Ovary (tissue), 9 donors: ENCODE results near the gene ZNF26. TPM values are rescaled to one million over a fixed set of nuclear protein-coding genes. Genes with fewer than 3 reads are reported as not detected.

Source experiments
- DNase-seq, 5 donors: peaks; one replicate each; pipeline ENCODE4 v3.0.0-alpha.2; 2019 to 2020
- H3K27ac ChIP-seq, 2 donors: fragments of 200-600 bp; one replicate each; pipeline versions ENCODE4 v1.5.1 to v1.8.0; 2019 to 2022
- H3K27me3 ChIP-seq: fragments of 200-600 bp; one replicate; pipeline ENCODE4 v1.8.0; 2022
- H3K36me3 ChIP-seq: fragments of 200-600 bp; sonication (generic); one replicate; pipeline ENCODE4 v1.5.1; 2019
- H3K4me1 ChIP-seq: one replicate; pipeline ENCODE4 v1.8.1; 2013; ENCODE audit warnings: mild to moderate bottlenecking, moderate library complexity; ENCODE audit not compliant: insufficient read depth
- H3K4me3 ChIP-seq: fragments of 200-600 bp; sonication (generic); one replicate; pipeline ENCODE4 v1.5.1; 2017
- H3K9me3 ChIP-seq, 2 donors: fragments of 200-600 bp in 1 of 2; sonication (generic) in 1 of 2; one replicate each; pipeline versions ENCODE4 v1.5.1 to v1.8.1; 2013 to 2019; ENCODE audit warnings: mild to moderate bottlenecking in 1 of 2, moderate library complexity in 1 of 2
- CTCF ChIP-seq, 3 donors: fragments of 450-650 bp in 2 of 3; fragments of 200-600 bp in 1 of 3; IDR thresholded peaks; one replicate each; pipeline versions ENCODE4 v1.5.1 to v1.8.0; 2016 to 2022; ENCODE audit warnings: antibody characterized with exemption in 3 of 3, mild to moderate bottlenecking in 1 of 3
- EP300 ChIP-seq: sonication (generic); formaldehyde crosslinking; IDR thresholded peaks from one replicate; pipeline ENCODE4 v1.6.1; 2017; ENCODE audit warnings: antibody characterized with exemption
- POLR2A ChIP-seq: fragments of 450-650 bp; IDR thresholded peaks from one replicate; pipeline ENCODE4 v1.6.1; 2017; ENCODE audit warnings: antibody characterized with exemption, mild to moderate bottlenecking, moderate library complexity
- WGBS, 3 donors: extraction: QIAGEN DNeasy Blood & Tissue Kit in 1 of 3; methylation state at CpG; one replicate each; pipeline versions ENCODE4 v1.1.5 to v1.1.7; 2013 to 2017; 5-methylcytosine and 5-hydroxymethylcytosine counted together
- intact Hi-C, 4 donors: fragments of 100-400 bp; cut with DNase I; formaldehyde crosslinking; loops; one replicate each; pipeline versions ENCODE4 v1.11.0 to v1.15.1; 2022 to 2023
- polyA plus RNA-seq, 2 donors: library from polyadenylated mRNA; stranded (reverse); fragments of 200-250 nt in 1 of 2; fragments of 350-450 nt in 1 of 2; fragmentation: Illumina TruSeq in 1 of 2; extraction: RNeasy Lipid Tissue Mini Kit (QIAGEN cat#74804) in 1 of 2; gene quantifications; one replicate each; pipeline ENCODE4 v1.2.3, GENCODE V29; 2013 to 2014
- total RNA-seq, 7 donors: library from RNA; depleted of rRNA in 2 of 7; stranded (reverse); fragments of >200 nt in 2 of 7; fragmentation: NEBNext Ultra II Directional in 3 of 7; extraction: Animal tissue kit (Norgen Biotek cat#: 25700) in 3 of 7; gene quantifications; one replicate each; pipeline versions ENCODE4 v1.1.0 to v1.2.4, GENCODE V29; 2016 to 2023
- donor health status: DM: no; HTN: no; CAD: no; lungs with moderate emphysema.
- donor health status: DM: no; HTN: no; CAD: no.
- donor health status: Bipolar disorder and iron deficiency.
- donor health status: DM: yes; HTN: yes; CAD: no.
- donor health status: DM: no; HTN: no; CAD: no.
- donor health status: DM: yes; HTN: yes; CAD: no.

ZNF26 gene
- total and polyA plus RNA-seq, 9 donors, result 3.2 to 18.9 (median 13.3) TPM

GRCh38 chr12:133037207-133038005 lies 51.2 kb downstream of the ZNF26 start, which contains the start of gene ZNF84:
ZNF84 (plus strand) TSS chr12:133037509; CDS start chr12:133041468, 3,959 bp downstream.
- Histone ChIP-seq H3K4me3 (peak within 1 kb of the TSS; percentile 78), H3K36me3 (no peaks in the 10 kb centered on the region), H3K4me1 (peaks cover 3% of the 10 kb centered on the region), H3K27ac (peak within 1 kb of the TSS; percentile 93 to 97), H3K27me3 (no peaks in the 10 kb centered on the region), H3K9me3 (peaks cover 7 to 21% of the 10 kb centered on the region in 2 donors)
- TF ChIP-seq CTCF (IDR thresholded peaks at IDR 0.05), result no peak
- peak; percentile 47 for TF ChIP-seq POLR2A
- 1 to 2% (median 1%) methylated on average over 81 to 103 of the region's 103 CpGs for WGBS, 3 donors
- intact Hi-C loops, result loop anchor here in 1 of 4 donors (2.0 kb wide), 1 partner anchor 43 kb away; the partner anchor contains the start of gene ZNF140
- DNase-seq, result peak; percentile 95 to 97 (median 96)

GRCh38 chr12:133038118-133038709 lies 52.0 kb downstream of the ZNF26 start:
- no peaks in the 10 kb centered on the region for H3K27me3 ChIP-seq
- intact Hi-C loops, result no loop called here
- peaks cover 14 to 29% of the 10 kb centered on the region in 2 donors for H3K9me3 ChIP-seq
- no peak for DNase-seq
- no peaks in the 10 kb centered on the region for H3K36me3 ChIP-seq
- H3K4me1 ChIP-seq, result peaks cover 3% of the 10 kb centered on the region
- peak overlapping the region in 1 of 2 donors; percentile 93 for H3K27ac ChIP-seq
- TF ChIP-seq POLR2A (no peak), CTCF (IDR thresholded peaks at IDR 0.05) (no peak)
- WGBS, 3 donors, result 49 to 58% (median 50%) methylated on average over 4 of the region's 4 CpGs
- H3K4me3 ChIP-seq, result peak overlapping the region; percentile 78

GRCh38 chr12:133046698-133047097 lies 60.5 kb downstream of the ZNF26 start:
- WGBS, 3 donors, result 94 to 97% (median 96%) methylated on average over 3 of the region's 3 CpGs
- no peak for DNase-seq
- H3K36me3 ChIP-seq, result peaks cover 23% of the 10 kb centered on the region
- intact Hi-C loops, result no loop called here
- H3K4me1 ChIP-seq, result no peaks in the 10 kb centered on the region
- H3K9me3 ChIP-seq, result peaks cover 54 to 94% of the 10 kb centered on the region in 2 donors
- no peak overlapping the region for H3K27ac ChIP-seq
- no peaks in the 10 kb centered on the region for H3K27me3 ChIP-seq
- no peak for TF ChIP-seq CTCF (IDR thresholded peaks at IDR 0.05)
- H3K4me3 ChIP-seq, result no peak overlapping the region

- Histone ChIP-seq H3K9me3 (peaks cover 34 to 50% of the 10 kb centered on the region in 2 donors), H3K36me3 (peaks cover 5% of the 10 kb centered on the region), H3K27me3 (no peaks in the 10 kb centered on the region), H3K4me3 (no peak overlapping the region), H3K4me1 (no peaks in the 10 kb centered on the region), H3K27ac (no peak overlapping the region)
- WGBS, 3 donors, result 96 to 99% (median 97%) methylated on average over 5 of the region's 5 CpGs
- TF ChIP-seq EP300 (no peak), POLR2A (no peak), CTCF (IDR thresholded peaks at IDR 0.05) (no peak)
- intact Hi-C loops, result no loop called here
- DNase-seq, result no peak
Observed at GRCh38 chr12:133057446-133057845, 71.3 kb downstream of the ZNF26 start.
